ENCODE results near the gene CASP9.
A peak's percentile ranks its signal among the peaks of the same experiment; 100 is the strongest.
"Not testable (repeated sequence)": the region's sequence is repeated elsewhere in the genome, so short reads cannot be mapped to it uniquely, and the experiment has no call there.

CASP9 gene

DNA sequence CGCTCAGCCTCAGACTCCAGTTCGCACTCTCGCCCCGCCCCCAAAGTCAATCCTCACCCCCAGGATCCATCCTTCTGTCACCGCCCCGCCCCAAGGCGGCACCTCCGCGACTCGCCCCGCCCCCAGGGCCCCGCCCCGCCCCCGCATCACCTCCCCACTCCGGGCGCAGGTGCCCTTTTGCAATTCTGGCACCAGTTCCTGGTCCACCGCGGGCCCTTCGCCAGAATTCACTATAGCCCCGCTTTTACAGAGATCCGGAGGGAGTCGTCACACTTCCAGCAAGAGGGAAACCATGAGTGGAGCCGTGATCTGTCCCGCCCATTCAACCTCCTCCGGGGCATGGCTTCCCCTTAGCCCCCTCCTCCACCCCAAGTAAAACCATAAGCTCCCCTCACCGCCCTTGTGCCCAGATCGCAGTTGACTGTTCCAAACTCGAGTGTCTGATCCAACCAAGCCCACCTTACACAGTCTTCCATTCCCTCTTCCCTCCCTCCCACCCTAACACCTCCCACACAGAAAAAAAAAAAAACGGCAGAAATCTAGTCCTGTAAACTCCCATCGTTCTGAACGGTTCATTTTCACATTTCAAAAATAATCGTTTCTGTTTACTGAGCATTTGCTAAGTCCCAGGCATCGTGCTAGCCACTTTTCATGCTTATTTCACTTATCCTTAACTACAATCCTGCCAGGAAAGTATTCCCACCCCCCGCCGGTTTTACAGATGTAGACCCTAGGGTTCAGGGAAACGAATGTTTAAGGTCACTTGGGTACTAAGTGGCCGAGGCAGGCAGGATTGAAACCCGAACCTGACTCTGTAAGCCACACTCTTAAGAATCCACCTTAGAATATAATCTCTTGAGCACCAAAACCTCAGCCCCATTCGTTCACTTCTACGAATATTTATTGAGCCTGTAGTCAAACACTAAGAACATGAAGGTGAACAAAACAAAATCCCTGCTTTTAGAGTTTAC, 1.3 kb upstream of the CASP9 start:
- DNase-seq (ENCODE audit: low spot score): peak; percentile 34

DNA sequence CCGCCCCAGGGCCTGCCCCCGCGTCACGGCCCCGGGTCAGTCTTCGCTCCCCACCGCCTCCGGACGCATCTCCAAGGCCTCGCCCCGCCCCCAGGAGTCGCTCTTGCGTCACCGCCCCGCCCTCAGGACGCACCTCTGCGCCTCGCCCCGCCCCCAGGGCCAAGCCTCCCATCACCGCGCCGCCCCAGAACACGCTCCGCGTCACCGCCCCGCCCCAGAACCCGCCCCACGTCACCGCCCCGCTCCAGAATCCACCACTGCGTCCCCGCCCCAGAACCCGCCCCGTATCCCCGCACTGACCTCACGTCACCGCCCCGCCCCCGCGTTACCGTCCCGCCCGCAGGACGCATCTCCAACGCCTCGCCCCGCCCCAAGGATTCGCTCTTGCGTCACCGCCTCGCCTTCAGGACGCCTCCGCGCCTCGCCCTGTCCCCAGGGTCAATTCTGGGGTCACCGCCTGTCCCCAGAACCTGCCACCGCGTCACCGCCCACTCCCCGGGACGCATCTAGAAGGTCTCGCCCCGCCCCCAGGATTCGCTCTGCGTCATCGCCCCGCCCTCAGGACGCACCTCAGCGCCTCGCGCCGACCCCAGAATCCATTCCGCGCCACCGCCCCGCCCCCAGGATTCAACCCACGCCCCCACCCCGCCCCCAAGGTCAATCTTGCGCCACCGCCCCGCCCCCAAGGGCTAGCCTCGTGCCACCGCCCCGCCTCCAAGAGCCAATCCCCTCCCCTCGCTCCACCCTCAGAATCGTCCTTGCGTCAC, 451 bp upstream of the CASP9 start:
- peak; percentile 99 for DNase-seq (ENCODE audit: low spot score)

DNA sequence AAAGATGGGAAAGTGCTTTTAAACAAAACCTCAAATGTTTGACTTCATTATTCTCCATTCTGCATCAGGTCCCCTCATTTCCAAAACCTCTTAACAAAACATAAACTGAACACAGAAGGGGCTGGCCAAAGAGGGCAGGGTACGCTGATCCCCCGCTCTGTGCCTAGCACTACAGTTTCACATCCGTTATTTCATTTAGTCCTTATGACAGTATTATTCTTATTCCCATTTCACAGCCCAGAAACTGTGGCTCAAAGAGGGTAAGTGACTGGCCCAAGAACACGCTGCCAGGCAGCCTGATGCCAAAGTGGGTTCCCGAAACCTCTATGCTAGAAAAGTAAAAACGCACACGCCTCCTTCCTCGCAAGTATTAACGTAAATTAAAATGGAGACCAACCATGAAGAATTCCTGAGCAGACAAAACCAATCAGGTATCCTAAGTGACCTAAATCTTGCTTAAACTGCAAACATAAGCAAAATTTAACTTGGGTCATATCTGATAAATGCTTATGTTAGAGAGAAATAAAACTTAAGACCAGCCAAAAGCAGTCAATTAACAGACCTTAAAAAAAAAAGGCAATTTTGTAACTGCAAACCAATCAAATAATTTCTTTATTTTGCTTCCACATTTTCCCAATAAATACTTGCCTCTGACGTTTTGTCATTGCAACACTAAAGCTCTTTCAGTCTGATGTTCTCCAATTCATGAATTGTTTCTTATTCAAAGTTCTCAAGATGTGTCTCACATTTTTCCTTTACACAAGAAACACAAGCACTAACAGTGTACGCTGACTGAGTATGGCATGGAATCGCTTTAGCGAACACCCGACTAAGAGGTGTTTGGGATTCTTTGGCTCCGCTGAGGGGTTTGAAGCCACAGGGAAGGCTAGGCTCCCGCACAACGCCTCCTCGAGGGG, 653 bp downstream of the CASP9 start:
- DNase-seq (ENCODE audit: low spot score): peak; percentile 56

DNA sequence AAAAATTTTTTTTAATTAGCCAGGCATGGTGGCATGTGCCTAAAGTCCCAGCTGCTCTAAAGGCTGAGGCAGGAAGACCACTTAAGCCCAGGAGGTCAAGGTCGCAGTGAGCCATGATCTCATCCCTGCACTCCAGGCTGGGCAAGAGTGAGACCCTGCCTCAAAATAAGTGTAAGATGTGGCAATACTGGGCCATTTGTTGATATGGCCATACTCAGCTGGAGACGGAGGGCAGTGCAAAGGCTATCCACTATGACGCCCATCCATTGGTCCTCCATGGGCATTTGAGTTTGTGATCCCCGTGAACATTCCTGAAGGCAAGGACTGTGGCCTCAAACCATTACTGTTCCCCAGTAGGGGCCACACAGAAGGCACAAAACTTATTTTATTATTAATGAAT, 1.5 kb downstream of the CASP9 start:
- no peak for DNase-seq (ENCODE audit: low spot score)

DNA sequence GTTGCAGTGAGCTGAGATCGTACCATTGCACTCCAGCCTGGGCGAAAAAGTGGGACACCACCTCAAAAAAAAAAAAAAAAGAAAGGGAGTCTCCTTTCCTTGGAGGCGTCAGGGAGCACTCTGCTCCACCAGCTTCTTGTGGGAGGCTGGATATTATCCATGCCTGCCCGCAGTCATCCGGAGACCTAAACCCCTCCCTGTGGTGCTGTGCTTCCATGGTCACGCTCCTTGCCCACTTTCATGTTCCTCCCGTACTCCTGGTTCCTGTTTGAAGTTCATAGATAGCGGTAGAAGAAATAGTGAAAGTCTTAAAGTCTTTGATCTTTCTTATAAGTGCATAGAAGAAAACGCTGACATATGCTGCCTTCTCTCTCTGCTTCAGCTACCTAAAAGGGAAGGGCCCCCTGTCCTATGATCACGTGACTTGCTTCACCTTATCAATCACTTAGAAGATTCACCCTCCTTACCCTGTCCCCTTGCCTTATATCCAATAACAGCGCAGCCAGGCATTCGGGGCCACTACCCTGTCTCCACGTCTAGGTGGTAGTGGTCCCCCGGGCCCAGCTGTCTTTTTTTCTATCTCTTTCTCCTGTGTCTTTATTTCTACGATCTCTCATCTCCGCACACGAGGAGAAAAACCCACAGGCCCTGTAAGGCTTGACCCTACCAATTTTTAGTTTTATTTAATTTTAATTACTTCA, 2.7 kb downstream of the CASP9 start:
- DNase-seq (ENCODE audit: low spot score): not testable (repeated sequence)

DNA sequence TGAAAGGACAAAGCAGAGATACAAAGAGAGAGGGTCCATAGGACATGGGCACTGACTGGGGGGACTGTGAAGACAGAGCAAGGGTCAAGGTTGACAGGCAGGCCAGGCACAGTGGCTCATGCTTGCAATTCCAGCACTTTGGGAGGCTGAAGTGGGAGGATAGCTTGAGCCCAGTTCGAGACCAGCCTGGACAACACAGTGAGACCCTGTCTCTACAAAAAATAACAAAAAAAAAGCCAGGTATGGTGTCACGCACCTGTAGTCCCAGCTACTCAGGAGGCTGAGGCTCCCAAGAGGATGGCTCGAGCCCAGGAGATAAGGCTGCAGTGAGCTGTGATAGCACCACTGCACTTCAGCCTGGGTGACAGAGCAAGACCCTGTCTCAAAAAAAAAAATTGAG, 4.4 kb downstream of the CASP9 start:
- no peak for DNase-seq (ENCODE audit: low spot score)

DNA sequence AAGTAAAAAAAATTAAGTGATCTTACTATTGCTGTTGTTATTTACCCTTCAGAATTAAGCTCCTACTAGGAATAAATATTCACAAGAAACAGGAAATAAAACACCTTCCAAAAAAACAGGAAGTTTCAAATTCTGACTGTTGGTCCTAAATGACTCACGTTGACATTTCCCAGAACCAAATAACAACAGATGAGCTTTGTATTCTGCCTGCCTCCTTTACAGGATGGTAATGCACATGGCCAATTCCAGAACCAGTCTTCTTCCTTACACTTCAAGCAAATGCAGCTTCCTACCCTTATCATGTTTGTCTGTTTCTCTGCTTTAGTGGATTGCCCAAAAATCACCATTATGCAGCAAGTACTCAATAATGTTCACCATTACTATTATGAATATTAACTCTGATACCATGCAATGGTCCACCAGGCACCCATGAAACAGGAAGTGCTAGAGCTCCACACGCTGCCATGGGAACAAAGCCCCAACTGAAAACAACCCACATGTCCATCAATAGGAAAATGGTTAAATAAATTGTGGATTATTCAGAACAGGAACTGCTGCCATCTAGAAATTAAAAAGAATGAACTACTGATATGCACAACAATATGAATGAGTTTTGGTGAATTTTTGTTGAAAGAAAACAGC, 8.9 kb downstream of the CASP9 start:
- DNase-seq (ENCODE audit: low spot score): no peak

DNA sequence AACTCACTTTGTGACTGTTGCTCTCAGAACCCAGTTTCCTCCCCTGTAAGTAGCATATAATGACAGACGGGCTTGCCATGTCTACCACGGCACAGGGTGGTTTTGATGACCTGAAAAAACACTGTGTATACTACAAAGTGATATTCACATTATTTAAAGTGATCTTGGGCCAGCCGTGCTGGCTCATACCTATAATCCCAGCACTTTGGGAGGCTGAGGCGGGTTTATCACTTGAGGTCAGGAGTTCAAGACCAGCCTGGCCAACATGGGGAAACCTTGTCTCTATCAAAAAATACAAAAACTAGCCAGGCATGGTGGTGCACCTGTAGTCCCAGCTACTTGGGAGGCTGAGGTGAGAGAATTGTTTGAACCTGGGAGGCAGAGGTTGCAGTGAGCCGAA, 9.5 kb downstream of the CASP9 start:
- not testable (repeated sequence) for DNase-seq (ENCODE audit: low spot score)

DNA sequence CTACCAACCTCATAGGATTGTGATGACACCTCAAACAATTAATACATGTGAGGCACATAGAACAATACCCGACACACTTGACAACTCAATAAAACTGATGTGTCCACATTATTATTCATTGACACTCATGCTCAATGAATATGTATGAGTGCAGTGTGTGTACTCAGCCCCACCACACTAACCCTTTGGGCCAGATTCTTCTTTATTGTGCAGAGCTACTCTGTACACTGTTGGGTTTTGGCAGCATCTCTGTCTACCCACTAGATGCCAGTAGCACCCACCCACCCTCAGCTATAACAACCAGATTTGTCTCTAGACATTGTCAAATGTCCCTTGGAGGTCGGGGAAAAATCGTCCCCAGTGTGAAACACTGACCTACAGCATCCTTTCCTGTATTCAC, 10.1 kb downstream of the CASP9 start:
- no peak for DNase-seq (ENCODE audit: low spot score)

DNA sequence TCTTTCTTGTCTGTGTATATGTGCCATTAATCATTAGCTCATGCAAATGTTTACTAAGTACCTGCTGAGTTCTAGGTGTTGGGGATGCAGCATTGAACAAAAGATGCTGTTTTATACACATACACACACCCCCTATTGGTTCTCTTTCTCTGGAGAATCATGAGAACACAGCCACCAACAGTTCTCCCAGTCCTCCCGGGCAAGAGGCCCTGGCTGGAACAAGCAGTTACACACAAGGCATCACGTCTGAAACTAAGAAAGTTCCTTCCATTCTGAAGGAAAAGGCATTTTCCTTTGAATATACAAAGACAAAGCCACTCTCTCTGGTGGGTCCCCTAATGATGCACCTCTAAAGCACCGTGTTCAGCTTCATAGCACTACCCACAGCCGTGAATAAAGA, 10.8 kb downstream of the CASP9 start:
- DNase-seq (ENCODE audit: low spot score): no peak

DNA sequence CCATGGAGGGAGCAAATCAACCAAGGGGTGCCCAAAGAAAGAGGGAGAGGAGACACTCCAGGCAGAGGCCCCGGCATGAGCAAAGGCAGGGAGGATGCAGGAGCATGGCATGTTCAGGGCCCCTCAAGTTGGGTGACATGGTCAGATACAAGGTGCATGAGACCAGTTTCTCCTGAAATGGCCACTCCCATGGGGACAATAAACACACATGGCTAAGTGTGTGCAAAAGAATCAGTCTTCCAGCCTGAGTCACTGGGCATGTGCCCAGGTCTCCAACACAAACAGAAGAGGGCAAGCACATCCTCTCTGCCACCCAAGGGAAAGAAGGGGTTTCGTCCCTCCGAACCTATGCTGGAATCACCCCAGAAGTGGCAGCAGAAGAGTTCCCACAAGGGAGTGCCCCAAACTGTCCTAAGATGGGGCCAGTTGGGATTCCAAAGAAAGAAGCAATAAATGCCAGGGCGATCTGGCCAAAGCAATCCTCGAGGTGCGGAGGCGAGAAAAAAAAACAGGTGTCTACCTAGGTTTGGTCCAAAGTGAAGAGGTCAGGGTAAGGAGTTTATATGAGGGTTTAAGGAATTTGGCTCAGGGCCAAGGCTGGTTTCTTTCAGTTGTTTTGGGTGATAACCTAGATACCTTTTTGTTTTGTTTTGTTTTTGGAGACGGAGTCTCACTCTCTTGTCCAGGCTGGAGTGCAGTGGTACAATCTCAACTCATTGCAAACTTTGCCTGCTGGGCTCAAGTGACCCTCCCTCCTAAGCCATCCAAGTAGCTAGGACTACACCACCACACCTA, 13.2 kb downstream of the CASP9 start:
- no peak for DNase-seq (ENCODE audit: low spot score)

DNA sequence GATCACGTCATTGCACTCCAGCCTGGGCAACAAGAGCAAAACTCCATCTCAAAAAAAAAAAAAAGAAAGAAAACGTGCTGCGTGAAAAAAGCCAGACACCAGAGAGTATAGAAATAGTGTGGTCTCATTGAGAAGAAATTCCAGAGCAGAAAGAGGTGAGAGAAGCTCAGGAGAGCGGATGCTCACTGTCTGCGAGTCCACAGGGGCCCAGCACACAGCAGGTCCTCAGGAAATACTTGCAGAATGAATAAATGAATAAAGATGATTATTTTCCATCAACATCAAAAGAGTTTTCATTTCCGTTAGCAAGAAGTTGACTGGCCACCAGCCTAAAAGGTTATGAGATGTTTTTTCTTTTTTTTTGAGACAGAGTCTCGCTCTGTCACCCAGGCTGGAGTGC, 14.4 kb downstream of the CASP9 start:
- DNase-seq (ENCODE audit: low spot score): no peak

DNA sequence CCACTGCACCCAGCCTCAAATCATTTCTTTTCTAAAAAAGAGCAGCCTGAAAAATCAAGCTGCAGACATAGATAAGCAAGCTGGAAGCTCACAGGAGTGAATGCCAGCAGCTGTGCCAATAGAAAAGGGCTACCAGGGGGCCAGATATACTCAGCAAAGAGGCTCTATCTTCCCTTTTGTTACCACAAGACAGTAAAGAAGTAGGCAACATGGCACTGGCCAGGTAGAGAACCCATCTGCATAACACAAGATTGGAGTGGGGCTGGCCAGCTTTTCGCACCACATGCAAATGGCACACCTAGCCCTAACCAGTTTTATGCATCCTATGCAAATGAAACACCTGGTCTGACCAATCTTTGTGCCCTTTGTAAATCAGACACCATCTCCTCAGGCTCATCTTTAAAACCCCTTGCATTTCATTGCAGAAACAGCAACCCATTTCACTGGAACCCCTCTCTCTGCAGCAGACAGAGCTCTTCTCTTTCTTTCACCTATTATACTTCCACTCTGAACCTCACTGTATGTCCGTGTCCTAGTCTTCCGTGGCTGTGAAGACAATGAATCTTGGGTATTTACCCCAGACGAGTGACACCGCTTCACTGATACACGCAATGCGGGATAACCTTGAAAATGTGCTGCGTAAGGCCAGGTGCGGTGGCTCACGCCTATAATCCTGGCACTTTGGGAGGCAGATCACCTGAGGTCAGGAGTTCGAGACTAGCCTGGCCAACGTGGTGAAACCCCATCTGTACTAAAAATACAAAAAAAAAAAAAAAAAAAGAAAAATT, 15.1 kb downstream of the CASP9 start:
- no peak for DNase-seq (ENCODE audit: low spot score)

DNA sequence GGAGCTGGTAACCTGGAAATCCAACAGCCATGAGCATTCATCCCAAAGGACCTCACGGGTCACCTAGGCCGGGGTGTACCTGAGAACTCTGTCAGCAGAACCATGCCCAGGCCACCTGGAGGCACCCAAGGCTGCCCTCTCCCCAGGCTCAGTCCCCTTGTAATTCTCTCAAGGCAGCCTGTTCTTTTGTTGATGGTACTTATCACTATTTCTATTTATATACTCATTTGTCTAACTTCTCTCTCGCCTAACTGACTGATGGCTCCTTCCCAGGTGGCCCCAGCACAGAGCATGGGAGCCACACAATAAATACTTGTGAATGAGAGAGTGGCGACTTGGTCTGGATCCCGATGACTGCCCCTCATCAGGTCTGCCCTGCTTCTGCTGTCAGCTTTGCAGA, 16.7 kb downstream of the CASP9 start:
- DNase-seq (ENCODE audit: low spot score): no peak

DNA sequence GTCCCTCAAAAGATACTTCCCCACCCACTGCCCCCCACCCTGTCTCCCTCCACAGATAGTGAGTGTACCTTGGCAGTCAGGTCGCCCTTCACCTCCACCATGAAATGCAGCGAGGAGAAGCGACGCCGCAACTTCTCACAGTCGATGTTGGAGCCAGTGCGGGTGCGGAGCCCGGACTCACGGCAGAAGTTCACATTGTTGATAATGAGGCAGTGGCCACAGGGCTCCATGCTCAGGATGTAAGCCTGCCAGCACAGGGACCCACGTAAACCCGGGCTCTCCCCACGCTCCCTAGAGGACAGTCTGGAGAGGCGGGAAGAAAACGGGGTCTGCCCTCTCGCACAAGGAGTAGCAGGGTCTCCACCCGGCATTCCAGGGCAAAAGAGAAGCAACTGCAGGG, 17.2 kb downstream of the CASP9 start:
- no peak for DNase-seq (ENCODE audit: low spot score)

DNA sequence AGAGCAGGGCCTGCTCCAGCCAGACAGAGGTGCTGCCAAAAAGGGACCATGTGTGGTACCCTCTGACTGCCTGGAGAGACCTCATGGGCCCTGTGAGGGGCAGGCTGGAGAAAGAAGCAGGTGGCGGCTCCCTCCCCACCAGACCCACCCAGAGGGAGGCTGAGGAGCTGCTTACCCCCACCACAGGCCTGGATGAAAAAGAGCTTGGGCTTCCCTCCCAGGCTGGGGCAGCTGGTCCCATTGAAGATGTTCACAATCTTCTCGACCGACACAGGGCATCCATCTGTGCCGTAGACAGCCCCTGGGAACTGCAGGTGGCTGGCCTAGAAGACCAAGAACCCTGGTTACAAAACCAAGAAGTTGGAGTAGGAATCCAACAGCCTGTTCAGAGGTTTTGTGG, 19.6 kb downstream of the CASP9 start:
- DNase-seq (ENCODE audit: low spot score): no peak

DNA sequence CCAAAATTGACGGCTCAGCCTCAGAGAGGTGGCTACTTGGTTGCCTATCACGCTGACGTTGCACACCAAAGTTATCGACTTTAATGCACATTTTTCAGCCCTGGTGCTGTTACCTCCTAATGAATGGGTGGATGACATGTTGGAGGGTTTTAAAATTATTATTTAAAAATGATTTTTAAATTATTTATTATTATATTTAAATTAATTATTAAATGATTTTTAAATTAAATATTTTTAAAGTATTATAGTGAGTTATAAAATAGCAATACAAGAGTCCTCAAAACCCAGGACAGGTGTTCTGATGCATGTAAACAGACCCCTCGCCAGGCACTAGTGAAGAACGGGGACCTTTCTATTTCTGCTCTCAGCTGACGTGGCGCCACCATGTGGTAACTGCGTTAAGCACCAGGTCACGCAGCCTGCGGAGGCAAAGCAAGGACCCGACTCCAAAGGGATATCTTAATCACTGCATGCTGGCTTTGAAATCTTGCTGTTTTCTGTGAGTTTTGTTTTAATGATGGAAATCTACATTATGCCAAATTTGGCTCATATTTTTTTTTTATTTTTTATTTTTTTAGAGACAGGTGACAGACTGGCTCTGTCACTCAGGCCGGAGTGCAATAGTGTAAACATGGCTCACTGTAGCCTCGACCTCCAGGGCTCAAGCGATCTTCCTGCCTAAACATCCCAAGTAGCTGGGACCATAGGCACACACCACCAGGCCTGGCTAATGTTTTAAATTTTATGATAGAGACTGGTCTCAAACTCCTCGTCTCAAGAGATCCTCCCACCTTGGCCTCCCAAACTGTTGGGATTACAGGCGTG, 22.6 kb downstream of the CASP9 start:
- peak; percentile 37 for DNase-seq (ENCODE audit: low spot score)

Measured in cerebellar cortex (tissue), 1 donor.